IPS-18a (cell line): ENCODE results near the gene CACNG4.

Source experiments
- H3K27ac ChIP-seq: one replicate; pipeline ENCODE4 v1.5.1; 2013; ENCODE audit warnings: low read length
- H3K27me3 ChIP-seq: one replicate; pipeline ENCODE4 v1.6.1; 2013; ENCODE audit warnings: mild to moderate bottlenecking, low read length; ENCODE audit not compliant: control insufficient read depth, insufficient read depth
- H3K36me3 ChIP-seq: one replicate; pipeline ENCODE4 v1.6.1; 2013; ENCODE audit warnings: low read depth, low read length; ENCODE audit not compliant: control insufficient read depth
- H3K4me1 ChIP-seq: one replicate; pipeline ENCODE4 v1.6.1; 2013; ENCODE audit warnings: low read depth, low read length; ENCODE audit not compliant: control insufficient read depth
- H3K4me3 ChIP-seq: one replicate; pipeline ENCODE4 v1.5.1; 2013; ENCODE audit warnings: low read length
- H3K9ac ChIP-seq: one replicate; pipeline ENCODE4 v1.6.1; 2013; ENCODE audit warnings: mild to moderate bottlenecking, low read length, moderate library complexity
- H3K9me3 ChIP-seq: one replicate; pipeline ENCODE4 v1.6.1; 2013; ENCODE audit warnings: low read depth, low read length; ENCODE audit not compliant: control insufficient read depth

The CACNG4 gene

GRCh38 chr17:67066717-67067116 lies 102.2 kb downstream of the CACNG4 start:
- no peaks in the 10 kb centered on the region for H3K27me3 ChIP-seq
- H3K4me3 ChIP-seq: no peak overlapping the region
- H3K9me3 ChIP-seq: no peaks in the 10 kb centered on the region
- H3K27ac ChIP-seq: no peak overlapping the region
- no peak overlapping the region for H3K9ac ChIP-seq
- H3K4me1 ChIP-seq: no peaks in the 10 kb centered on the region
- H3K36me3 ChIP-seq: no peaks in the 10 kb centered on the region

GRCh38 chr17:67067571-67068482 lies 103.3 kb downstream of the CACNG4 start:
- H3K9me3 ChIP-seq: no peaks in the 10 kb centered on the region
- no peaks in the 10 kb centered on the region for H3K4me1 ChIP-seq
- no peak overlapping the region for H3K9ac ChIP-seq
- H3K4me3 ChIP-seq: no peak overlapping the region
- no peak overlapping the region for H3K27ac ChIP-seq
- no peaks in the 10 kb centered on the region for H3K36me3 ChIP-seq
- no peaks in the 10 kb centered on the region for H3K27me3 ChIP-seq

GRCh38 chr17:67068999-67069398 lies 104.5 kb downstream of the CACNG4 start:
- Histone ChIP-seq H3K27ac (no peak overlapping the region), H3K27me3 (no peaks in the 10 kb centered on the region), H3K36me3 (no peaks in the 10 kb centered on the region), H3K4me3 (no peak overlapping the region), H3K9ac (no peak overlapping the region), H3K4me1 (no peaks in the 10 kb centered on the region), H3K9me3 (no peaks in the 10 kb centered on the region)

- Histone ChIP-seq H3K4me3 (no peak overlapping the region), H3K36me3 (no peaks in the 10 kb centered on the region), H3K4me1 (no peaks in the 10 kb centered on the region), H3K27me3 (no peaks in the 10 kb centered on the region), H3K27ac (no peak overlapping the region), H3K9me3 (no peaks in the 10 kb centered on the region), H3K9ac (no peak overlapping the region)
Observed at GRCh38 chr17:67069603-67070136, 105.2 kb downstream of the CACNG4 start.

GRCh38 chr17:67071595-67071994 lies 107.1 kb downstream of the CACNG4 start:
- Histone ChIP-seq H3K9ac (no peak overlapping the region), H3K9me3 (no peaks in the 10 kb centered on the region), H3K4me3 (no peak overlapping the region), H3K27me3 (no peaks in the 10 kb centered on the region), H3K27ac (no peak overlapping the region), H3K36me3 (no peaks in the 10 kb centered on the region), H3K4me1 (no peaks in the 10 kb centered on the region)

GRCh38 chr17:67072885-67073284 lies 108.4 kb downstream of the CACNG4 start:
- no peaks in the 10 kb centered on the region for H3K27me3 ChIP-seq
- H3K4me1 ChIP-seq: no peaks in the 10 kb centered on the region
- no peak overlapping the region for H3K4me3 ChIP-seq
- H3K27ac ChIP-seq: no peak overlapping the region
- H3K36me3 ChIP-seq: no peaks in the 10 kb centered on the region
- no peak overlapping the region for H3K9ac ChIP-seq
- no peaks in the 10 kb centered on the region for H3K9me3 ChIP-seq

GRCh38 chr17:67074781-67075180 lies 110.3 kb downstream of the CACNG4 start:
- Histone ChIP-seq H3K27ac (no peak overlapping the region), H3K4me3 (no peak overlapping the region), H3K4me1 (no peaks in the 10 kb centered on the region), H3K36me3 (no peaks in the 10 kb centered on the region), H3K27me3 (no peaks in the 10 kb centered on the region), H3K9ac (no peak overlapping the region), H3K9me3 (no peaks in the 10 kb centered on the region)

- H3K9me3 ChIP-seq: no peaks in the 10 kb centered on the region
- no peaks in the 10 kb centered on the region for H3K4me1 ChIP-seq
- H3K9ac ChIP-seq: no peak overlapping the region
- no peak overlapping the region for H3K27ac ChIP-seq
- no peak overlapping the region for H3K4me3 ChIP-seq
- H3K36me3 ChIP-seq: no peaks in the 10 kb centered on the region
- H3K27me3 ChIP-seq: no peaks in the 10 kb centered on the region
Observed at GRCh38 chr17:67076290-67076689, 111.8 kb downstream of the CACNG4 start.

- Histone ChIP-seq H3K27me3 (no peaks in the 10 kb centered on the region), H3K36me3 (no peaks in the 10 kb centered on the region), H3K9ac (no peak overlapping the region), H3K4me3 (no peak overlapping the region), H3K27ac (no peak overlapping the region), H3K9me3 (no peaks in the 10 kb centered on the region), H3K4me1 (no peaks in the 10 kb centered on the region)
Observed at GRCh38 chr17:67078292-67078691, 113.8 kb downstream of the CACNG4 start.

GRCh38 chr17:67079491-67079890 lies 115.0 kb downstream of the CACNG4 start:
- Histone ChIP-seq H3K4me3 (no peak overlapping the region), H3K4me1 (no peaks in the 10 kb centered on the region), H3K27me3 (no peaks in the 10 kb centered on the region), H3K9ac (no peak overlapping the region), H3K36me3 (no peaks in the 10 kb centered on the region), H3K9me3 (no peaks in the 10 kb centered on the region), H3K27ac (no peak overlapping the region)

- Histone ChIP-seq H3K4me3 (no peak overlapping the region), H3K27ac (no peak overlapping the region), H3K9ac (no peak overlapping the region), H3K36me3 (no peaks in the 10 kb centered on the region), H3K9me3 (no peaks in the 10 kb centered on the region), H3K27me3 (no peaks in the 10 kb centered on the region), H3K4me1 (no peaks in the 10 kb centered on the region)
Observed at GRCh38 chr17:67080804-67081203, 116.3 kb downstream of the CACNG4 start.

GRCh38 chr17:67082107-67082506 lies 117.6 kb downstream of the CACNG4 start:
- Histone ChIP-seq H3K9me3 (no peaks in the 10 kb centered on the region), H3K36me3 (no peaks in the 10 kb centered on the region), H3K27ac (no peak overlapping the region), H3K4me1 (no peaks in the 10 kb centered on the region), H3K27me3 (no peaks in the 10 kb centered on the region), H3K4me3 (no peak overlapping the region), H3K9ac (no peak overlapping the region)
